Measurements from ENCODE around the gene PRKCE.

PRKCE gene

DNA sequence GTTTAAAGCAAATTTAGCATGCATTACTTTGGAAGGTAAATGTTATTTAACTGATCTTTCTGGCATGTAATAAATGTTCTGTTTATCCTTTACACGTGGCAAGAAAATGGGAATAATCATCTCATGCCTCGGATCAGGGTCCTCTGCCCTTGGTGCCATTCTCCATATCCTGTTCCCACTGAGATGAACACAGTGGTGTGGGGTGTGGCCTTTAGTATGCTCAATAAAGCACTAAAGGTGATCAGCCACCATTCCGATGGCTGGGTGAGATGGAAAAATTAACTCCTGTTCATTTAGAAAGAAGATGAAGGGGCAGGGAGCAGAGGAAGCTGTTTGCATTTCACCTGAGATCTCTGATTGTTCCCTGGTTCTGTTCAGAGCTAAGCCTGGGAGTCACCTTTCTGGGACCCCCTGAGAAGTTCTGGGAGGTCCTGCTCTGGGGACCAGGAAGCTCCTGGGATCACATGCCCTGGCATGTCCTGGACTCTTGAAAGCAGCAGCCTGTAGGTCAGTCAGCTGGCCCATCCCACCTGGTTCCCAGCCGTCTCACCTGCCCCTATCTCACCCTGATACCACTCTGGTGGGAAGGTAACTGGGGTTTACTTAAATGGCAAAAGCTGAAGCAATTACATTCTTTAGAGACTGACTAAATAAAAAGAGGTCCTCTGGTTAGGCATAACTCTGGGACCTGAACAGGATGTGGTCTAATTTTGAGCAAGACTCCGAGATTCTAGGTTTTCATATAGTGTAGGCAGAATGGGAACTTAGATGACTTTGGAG is 356.8 kb downstream of the PRKCE start:
- DNase-seq = no peak

DNA sequence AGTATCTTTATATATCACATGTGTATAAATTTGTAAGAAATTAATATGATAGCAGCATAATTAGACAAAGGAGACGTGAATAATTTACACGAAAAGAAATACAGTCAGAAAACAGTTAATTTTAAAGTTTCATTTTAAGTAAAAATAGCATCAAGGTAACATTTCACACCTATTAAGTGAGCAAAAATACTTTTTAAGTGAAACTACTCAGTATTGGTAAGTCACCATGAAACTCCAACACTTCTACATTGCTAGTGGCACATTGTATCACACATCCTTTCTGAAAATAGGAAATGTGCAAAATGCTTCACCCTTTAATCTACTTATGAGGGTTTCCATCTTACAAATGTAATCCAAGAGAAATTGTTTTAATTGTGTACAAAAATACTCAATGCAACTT is 357.8 kb downstream of the PRKCE start:
- DNase-seq = no peak

DNA sequence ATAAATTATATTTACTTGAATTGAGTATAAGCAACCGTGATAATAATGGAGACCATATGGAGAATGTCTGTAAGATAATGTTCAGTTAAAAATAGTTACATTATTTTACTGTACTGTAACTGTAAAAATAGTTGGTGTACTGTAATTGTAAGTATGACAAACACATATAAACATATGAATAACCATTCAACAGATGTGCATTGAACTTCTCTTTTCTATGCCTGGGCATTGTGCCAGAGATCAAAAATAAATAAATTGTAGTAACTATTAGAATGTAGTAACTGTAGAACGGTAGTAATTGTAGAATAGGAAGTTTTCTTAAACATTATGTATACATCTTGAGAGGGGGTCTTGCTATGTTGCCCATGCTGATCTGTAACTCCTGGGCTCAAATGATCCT is 358.3 kb downstream of the PRKCE start:
- DNase-seq = no peak

DNA sequence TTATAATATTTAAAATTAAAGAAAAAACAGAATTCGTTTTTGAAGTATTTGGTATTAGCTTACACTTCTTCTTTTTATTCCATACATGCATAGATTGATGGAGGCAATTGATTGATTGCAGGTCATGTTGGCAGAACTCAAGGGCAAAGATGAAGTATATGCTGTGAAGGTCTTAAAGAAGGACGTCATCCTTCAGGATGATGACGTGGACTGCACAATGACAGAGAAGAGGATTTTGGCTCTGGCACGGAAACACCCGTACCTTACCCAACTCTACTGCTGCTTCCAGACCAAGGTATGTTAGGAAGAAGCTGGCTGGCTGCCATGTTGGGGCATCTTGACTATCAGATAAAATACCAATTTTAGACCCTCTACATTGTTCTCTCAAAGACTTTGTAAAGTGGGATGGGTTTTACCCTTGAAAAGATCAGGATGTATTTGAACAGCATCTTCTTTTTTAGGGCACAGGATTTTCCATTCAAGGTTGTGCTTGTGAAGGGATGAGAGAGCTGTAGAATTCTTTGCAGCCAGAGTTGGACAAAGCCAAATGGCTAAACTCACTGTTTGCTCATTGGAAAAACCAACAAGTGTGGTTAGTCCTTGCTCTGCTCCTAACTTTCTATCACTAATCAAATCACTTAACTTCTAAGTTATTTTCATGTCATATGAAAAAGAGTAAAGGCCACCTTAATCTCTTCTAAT is 358.9 kb downstream of the PRKCE start:
- DNase-seq = no peak

DNA sequence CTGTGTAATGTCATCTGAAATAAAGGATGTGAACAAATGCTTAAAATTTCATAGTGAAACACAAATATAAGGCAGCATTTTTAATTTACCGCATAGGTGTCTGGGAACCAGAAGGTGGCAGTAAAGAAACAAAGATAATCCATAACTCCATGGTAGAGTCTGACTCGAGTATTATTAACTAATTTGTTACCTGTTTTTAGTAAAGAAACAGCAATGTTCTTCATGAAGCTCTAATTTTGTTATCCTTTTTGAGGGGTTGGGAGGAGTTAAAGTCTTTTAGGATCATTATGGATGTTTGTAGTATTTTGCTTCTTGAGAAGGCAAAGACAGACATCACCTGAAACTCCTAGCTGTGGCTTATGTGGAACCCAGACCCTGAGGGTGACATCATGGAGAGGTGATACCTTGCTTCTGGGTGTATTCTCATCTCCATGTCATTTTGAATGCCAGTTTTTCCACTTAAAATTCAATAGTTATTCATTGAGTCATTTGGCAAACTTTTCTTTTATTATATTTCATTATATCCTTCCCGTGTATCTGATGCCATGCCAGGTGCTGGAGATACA is 359.5 kb downstream of the PRKCE start:
- no peak for DNase-seq

DNA sequence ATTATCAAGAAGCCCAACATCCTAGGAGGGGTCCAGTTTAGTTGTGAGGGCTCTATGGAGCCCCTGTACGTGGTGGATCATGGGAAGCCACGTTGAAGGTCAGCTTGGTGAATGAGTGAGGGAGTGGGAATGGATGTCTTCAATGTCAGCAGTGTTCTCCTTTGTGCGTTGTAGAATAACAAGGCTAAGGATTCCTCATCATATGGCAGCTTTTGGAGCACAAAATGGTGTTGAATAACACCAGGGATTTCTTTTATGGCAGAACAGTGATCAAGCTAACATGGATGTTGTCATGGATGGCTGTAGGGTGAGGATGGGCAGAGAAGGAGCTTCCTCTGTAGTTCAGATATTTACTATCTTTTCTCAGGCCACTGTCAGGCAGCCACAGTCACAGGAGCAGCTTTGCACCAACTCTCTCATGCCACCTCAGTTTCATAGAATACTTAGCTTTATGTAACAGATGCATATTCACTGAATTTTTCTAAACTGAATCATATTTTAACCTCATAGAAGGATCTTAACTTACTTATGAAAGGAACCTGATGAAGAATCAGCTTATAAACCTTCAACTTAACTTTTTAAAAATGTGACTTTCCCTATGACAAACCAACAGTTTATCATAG is 361.3 kb downstream of the PRKCE start:
- DNase-seq = no peak

DNA sequence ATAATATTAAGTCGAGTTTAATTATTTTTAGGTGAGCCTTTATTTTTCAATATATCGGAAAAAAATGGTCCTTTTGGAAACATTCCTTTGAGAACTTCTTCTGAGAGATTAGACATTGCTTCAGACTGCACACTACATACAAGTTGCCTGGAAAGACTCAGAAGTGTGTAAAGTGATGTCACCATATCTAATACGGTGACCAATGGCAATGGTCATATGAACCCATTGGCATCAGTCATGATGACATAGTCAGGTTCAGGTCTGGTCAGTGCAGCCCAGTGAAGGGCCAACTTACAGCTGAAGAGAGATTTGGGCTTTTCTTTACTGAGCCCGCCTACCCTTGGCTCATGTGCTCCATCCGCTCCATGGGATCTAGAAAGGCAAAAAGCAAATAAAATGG is 362.3 kb downstream of the PRKCE start:
- no peak for DNase-seq

DNA sequence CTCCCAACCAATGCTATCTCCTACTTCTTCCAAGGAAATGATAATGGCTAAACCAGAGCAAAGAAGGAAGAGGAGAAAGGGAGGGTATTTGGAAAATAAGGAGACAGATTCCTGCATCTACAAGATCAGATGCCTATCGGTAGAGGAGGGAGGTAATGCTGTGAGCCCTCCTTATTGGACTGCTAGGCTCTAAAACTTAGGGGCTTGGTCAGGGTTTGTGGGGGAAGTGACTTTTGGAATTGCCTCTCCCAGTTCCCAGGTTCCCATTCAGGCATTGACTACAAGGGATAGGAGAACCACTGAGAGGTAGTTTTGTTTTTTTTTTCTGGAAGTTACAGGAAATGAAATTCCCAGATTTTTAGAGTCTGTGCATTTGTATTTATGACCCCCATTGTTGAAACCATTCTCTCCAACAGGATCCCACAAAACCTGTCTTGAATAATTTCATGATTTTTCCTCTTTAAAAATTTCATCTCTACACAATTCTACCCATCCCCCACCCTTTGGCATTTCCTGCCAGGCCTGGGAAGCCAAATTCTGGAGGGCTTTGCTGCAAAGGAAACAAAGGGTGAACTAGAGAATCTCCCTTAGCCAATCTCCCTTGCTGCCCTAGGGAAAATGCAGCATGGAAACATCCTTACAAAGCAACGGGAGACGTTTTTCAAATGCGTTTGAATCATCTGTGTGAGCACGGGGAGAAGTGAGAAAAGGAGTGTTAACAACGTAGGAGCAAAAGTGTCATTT is 363.6 kb downstream of the PRKCE start:
- DNase-seq = no peak

DNA sequence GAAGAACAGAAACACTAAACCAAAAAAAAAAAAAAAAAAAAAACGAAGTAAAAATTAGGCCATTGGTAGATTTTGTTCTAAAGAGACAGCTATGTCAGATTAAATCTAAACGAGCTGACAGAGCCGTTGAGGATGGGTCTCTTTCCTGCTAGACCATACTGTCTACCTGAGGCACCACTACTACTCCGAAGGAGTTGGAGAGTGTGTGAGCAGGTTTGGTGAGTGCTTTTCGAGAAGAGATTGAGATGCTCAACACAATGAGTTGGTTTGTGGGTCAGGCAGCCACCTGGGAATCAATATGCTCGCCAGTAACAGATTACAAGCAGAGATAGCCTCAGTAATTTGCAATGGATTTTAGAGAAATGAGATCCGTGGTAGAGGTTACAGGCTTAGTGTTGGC is 364.2 kb downstream of the PRKCE start:
- no peak for DNase-seq

DNA sequence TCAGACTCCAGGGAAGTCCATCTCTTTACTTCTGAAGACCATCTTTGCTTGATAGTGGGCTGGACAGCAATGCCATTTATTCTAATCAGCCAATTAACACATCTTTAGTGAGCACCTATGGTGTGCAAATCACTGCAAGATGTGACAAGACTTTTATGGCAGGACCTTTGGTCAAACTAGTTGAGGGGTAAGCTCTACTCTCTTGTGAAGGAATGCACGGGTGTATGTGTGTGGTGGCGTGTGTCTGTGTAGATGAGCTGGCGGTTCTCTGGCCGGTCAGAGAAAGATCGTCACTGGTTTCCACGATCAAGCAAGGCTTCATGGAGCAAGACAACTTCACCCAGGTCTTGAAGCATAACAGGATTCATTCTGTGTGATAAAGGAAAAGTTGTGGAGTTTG is 364.6 kb downstream of the PRKCE start:
- DNase-seq = no peak

DNA sequence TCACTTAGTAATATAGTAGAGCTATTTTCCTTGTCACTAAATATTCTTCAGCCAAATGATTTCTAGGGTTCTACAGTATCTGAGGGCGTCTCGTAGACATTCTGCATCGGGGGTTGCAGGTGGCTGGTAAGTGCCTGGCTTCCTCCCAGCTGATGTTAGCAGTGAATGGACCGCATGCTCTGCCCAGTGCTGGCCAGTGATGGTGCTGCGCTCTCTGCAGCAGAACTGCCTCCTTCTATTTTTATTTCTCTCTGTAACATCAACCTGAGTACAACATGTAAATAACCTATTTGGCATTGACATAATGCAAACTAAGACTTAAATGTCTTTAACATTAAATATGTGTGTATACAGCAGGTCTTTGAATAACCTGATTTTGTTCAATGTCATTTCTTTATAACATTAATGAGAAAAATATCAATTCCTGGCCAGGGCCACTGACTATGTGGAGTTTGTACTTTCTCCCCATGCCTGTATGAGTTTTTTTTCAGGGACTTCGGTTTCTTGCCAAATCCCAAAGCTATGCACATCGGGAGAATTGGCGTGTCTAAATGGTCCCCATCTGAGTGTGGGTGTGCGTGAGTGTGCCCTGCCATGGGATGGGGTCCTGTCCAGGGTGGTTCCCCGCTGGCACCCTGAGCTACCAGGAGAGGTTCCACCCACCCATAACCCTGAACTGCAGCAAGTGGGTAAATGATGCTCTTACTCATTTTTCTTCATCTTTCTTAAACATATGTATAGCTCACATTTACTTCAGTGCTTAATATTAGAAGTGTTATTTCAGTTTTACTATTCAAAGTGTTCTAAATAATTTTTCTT is 367.5 kb downstream of the PRKCE start:
- no peak for DNase-seq

DNA sequence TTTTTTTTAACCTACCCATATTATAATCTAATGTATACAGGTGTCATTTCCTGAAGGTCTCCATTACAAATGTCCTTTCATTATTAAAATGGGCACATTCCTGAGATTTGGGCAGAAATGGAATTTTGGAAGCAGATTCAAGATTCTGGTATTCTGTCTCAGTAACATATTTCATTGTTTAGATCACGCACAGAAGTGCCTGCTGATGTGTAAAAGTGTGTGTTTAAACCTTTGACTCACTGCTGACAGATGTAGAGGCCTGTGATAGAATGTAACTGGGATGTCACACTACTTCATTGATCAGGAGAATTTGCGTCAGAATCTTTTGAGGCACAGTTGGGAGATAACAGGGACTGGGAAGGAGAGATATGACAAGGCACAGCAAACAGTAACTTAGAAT is 368.9 kb downstream of the PRKCE start:
- no peak for DNase-seq

DNA sequence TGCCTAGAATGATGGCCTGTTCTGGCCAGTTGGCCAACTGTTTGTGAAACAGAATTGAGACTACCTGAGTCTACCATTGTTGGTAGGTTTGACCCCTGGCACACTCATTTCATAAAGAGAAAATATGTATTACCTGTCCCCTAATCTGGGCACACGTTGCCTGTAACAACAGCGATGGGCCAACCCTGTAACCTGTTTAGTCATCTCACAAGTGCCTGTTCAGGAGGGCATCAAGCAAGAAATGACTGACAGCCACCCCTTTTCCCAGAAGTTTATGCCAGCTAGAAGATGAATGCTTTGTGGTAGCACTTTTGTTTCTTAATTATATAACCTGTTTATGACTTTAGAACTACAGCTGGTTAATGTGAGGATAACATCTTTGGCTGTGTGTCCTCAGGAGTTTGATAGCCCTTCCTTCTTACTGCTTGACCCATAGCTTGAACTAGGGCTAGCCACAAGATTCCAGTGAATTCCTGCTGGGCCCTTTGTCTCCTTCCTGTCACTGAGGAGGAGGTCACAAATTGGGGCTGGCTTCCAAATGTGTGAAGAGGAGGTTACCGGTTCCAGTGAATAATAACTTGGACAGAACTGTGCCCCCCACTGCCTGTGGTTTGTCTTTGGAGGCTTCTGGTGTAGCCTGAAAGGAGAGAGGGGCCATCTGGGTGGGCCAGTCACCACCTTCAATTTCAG is 371.8 kb downstream of the PRKCE start:
- DNase-seq = no peak

DNA sequence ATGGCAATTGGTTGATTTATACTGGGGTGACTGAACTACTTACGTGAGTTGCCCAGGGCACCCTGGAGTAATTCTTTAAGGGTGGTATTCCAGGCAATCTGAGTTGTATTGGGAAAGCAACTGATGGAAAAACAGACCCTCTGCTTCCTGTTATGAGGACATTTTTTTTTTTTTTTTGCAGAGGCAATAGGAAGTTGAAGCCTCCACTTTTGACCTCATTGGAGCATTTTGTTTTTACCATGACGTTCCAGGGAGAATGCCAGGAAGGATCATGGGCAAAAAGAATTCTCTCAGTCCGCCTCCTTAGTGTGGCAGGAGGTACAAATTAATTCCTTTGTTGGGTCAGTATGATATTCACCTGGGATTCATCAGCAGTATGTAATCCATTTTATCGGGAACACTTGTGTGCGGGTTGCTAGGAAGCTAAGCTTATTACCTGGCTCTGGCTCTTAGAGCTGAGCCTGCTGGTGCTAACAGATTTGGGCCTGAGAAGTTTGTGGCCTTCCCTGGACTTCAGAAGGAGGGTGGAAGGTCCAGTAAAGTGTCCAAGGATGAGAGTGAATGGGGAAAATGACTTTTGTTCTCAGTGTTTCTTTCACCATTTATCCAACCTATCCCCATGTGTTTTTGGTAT is 372.8 kb downstream of the PRKCE start:
- no peak for DNase-seq

DNA sequence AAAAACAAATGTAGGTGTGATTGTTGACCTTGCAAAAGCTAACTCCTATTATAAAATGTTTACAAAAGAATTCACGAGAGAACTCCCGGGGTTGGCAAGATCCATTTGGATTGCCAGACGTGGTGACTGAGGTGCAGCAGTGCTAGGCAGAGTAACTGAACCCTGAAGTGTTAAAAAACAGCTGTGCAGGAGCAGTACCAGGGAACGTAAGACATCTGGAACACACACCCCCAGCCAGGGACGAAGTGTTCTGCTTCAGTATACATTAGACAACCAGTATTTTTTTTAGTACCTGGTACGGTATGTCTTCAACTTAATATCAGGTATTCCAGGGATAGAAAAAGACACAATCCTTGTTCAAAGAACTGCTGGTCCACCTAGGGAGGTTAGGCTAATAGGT is 373.6 kb downstream of the PRKCE start:
- no peak for DNase-seq

DNA sequence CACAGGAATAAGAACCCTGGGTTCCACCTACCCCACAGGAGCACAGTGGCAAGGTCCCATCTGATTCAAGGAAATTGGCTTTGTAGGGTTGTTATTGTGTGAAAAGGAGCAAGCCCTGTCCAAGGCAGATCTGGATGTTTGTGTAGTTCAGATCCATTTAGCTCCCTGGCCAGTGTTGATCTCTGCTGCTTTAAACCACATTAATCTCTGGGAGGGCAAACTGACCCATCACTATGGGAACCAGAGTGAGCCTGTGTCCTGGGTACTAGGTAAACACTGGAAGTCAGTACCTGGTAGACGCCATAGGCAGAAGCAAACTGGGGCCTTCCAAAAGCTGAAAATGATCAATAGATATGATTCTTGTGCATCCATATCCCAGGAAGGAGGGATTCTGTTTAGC is 374.2 kb downstream of the PRKCE start:
- no peak for DNase-seq

DNA sequence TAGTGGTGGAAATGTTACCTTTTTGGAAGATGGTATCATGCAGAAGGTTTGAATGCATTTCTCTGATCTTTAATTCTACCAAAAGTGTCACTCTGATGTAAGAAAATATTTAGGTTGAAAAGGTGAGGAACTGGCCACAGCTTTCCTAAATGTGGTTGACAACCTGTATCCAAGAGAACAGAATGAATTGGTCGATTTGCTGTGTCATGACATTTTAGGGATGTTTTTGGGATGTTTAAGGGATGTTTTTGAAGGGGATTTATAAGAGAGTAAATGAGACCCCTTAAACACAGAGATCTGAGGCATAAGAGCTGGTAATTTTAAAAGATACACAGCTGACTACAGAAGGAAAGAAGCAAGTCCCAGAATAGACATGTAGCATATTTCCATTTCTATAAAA is 375.0 kb downstream of the PRKCE start:
- DNase-seq = no peak

DNA sequence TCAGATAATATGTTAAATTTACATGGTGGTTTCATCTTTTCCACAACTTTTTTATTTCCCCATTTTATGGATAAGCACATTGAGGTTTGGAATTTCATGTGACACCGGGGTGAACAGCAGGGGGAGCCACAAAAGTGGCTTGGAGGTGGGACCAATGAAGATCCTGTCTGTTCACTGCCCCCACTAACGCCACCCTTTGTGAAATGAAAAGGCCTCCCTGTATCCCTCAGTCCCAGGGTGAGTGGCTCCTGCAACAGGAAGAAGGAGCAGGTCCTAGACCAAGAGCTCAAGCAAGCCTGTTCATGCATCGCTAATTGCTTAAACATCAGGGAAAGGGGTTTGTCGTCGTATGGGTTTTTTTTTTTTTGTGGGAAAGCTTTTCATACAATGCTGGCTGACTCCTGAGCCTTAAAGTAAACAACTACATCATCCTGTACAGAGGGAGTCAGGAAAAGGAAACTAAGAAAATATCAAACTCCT is 377.9 kb downstream of the PRKCE start:
- DNase-seq = no peak

DNA sequence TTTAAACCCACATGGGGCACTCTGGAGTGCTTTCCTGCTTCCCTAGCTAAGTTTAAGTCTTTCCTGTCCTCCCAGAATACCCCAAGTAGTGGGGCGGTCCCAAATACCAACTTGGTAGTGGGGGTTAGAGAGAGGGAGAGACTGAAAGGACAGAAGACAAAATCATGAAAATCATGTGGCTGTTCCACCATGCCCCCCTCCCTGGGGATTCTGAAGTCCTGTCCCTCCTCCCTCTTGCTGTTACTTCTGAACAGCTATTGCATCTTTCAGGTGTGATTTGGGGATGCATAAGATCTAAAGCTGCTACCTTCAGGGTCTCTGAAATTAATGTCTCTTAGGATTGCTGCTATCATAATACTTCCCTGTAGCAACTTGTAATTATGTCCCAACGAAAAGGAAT is 378.9 kb downstream of the PRKCE start:
- DNase-seq = no peak

DNA sequence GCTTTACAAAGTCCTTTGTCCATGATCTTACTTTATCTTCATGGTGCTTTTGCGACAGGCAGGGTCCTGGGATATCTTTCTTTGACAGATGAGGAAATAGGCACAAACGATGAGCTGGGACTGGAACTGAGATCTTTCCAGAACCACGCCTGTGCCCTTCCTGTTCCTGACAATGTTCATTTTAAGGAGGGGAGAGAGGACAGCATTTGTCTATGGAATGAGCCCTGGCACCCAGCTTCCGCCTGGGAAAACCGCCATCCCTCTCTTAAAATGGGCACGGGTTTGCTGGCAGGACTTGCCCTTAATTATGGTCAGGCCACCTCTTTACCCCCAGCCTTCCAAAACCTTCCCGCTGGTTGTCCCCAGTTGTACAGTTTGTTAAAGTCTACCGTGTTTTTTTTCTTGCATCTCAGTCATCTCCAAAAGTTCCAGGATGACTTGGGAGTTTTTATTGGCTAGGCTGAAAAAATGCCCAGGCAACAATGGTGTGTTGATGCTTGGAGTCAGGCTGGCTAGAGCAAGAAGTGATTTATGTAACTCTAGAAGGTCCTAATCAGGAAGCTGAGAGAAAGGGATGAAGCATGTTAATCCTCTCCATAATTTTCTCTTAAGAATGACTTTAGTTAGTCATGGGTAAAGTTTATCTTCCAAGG is 380.8 kb downstream of the PRKCE start:
- DNase-seq = no peak

Data from activated T-cell treated with anti-CD3 and anti-CD28 coated beads, Interleukin-2, amount 50 U/mL, for 1 hour (primary cell).